Measurements from ENCODE around the gene PTPRG. TPM values are rescaled to one million over a fixed set of nuclear protein-coding genes. Genes with fewer than 3 reads are reported as not detected.

The PTPRG gene
- total and polyA plus RNA-seq, 2 experiments from 2014 or later = 24.4 to 131 TPM

GRCh38 chr3:61714225-61714624, 152.9 kb downstream of the PTPRG start (continued):
- TF ChIP-seq, protein P1, sequence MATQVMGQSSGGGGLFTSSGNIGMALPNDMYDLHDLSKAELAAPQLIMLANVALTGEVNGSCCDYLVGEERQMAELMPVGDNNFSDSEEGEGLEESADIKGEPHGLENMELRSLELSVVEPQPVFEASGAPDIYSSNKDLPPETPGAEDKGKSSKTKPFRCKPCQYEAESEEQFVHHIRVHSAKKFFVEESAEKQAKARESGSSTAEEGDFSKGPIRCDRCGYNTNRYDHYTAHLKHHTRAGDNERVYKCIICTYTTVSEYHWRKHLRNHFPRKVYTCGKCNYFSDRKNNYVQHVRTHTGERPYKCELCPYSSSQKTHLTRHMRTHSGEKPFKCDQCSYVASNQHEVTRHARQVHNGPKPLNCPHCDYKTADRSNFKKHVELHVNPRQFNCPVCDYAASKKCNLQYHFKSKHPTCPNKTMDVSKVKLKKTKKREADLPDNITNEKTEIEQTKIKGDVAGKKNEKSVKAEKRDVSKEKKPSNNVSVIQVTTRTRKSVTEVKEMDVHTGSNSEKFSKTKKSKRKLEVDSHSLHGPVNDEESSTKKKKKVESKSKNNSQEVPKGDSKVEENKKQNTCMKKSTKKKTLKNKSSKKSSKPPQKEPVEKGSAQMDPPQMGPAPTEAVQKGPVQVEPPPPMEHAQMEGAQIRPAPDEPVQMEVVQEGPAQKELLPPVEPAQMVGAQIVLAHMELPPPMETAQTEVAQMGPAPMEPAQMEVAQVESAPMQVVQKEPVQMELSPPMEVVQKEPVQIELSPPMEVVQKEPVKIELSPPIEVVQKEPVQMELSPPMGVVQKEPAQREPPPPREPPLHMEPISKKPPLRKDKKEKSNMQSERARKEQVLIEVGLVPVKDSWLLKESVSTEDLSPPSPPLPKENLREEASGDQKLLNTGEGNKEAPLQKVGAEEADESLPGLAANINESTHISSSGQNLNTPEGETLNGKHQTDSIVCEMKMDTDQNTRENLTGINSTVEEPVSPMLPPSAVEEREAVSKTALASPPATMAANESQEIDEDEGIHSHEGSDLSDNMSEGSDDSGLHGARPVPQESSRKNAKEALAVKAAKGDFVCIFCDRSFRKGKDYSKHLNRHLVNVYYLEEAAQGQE (IDR thresholded peaks at IDR 0.05; ENCODE audit: unreplicated experiment) = no peak
- TF ChIP-seq JUNB (IDR thresholded peaks at IDR 0.05; ENCODE audit: unreplicated experiment) = no peak
- TF ChIP-seq, protein P2, sequence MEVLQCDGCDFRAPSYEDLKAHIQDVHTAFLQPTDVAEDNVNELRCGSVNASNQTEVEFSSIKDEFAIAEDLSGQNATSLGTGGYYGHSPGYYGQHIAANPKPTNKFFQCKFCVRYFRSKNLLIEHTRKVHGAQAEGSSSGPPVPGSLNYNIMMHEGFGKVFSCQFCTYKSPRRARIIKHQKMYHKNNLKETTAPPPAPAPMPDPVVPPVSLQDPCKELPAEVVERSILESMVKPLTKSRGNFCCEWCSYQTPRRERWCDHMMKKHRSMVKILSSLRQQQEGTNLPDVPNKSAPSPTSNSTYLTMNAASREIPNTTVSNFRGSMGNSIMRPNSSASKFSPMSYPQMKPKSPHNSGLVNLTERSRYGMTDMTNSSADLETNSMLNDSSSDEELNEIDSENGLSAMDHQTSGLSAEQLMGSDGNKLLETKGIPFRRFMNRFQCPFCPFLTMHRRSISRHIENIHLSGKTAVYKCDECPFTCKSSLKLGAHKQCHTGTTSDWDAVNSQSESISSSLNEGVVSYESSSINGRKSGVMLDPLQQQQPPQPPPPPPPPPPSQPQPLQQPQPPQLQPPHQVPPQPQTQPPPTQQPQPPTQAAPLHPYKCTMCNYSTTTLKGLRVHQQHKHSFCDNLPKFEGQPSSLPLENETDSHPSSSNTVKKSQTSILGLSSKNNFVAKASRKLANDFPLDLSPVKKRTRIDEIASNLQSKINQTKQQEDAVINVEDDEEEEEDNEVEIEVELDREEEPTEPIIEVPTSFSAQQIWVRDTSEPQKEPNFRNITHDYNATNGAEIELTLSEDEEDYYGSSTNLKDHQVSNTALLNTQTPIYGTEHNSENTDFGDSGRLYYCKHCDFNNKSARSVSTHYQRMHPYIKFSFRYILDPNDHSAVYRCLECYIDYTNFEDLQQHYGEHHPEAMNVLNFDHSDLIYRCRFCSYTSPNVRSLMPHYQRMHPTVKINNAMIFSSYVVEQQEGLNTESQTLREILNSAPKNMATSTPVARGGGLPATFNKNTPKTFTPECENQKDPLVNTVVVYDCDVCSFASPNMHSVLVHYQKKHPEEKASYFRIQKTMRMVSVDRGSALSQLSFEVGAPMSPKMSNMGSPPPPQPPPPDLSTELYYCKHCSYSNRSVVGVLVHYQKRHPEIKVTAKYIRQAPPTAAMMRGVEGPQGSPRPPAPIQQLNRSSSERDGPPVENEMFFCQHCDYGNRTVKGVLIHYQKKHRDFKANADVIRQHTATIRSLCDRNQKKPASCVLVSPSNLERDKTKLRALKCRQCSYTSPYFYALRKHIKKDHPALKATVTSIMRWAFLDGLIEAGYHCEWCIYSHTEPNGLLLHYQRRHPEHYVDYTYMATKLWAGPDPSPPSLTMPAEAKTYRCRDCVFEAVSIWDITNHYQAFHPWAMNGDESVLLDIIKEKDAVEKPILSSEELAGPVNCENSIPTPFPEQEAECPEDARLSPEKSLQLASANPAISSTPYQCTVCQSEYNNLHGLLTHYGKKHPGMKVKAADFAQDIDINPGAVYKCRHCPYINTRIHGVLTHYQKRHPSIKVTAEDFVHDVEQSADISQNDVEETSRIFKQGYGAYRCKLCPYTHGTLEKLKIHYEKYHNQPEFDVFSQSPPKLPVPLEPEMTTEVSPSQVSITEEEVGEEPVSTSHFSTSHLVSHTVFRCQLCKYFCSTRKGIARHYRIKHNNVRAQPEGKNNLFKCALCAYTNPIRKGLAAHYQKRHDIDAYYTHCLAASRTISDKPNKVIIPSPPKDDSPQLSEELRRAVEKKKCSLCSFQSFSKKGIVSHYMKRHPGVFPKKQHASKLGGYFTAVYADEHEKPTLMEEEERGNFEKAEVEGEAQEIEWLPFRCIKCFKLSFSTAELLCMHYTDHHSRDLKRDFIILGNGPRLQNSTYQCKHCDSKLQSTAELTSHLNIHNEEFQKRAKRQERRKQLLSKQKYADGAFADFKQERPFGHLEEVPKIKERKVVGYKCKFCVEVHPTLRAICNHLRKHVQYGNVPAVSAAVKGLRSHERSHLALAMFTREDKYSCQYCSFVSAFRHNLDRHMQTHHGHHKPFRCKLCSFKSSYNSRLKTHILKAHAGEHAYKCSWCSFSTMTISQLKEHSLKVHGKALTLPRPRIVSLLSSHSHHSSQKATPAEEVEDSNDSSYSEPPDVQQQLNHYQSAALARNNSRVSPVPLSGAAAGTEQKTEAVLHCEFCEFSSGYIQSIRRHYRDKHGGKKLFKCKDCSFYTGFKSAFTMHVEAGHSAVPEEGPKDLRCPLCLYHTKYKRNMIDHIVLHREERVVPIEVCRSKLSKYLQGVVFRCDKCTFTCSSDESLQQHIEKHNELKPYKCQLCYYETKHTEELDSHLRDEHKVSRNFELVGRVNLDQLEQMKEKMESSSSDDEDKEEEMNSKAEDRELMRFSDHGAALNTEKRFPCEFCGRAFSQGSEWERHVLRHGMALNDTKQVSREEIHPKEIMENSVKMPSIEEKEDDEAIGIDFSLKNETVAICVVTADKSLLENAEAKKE (CRISPR knock-in tag; IDR thresholded peaks at IDR 0.05) = no peak

DNA sequence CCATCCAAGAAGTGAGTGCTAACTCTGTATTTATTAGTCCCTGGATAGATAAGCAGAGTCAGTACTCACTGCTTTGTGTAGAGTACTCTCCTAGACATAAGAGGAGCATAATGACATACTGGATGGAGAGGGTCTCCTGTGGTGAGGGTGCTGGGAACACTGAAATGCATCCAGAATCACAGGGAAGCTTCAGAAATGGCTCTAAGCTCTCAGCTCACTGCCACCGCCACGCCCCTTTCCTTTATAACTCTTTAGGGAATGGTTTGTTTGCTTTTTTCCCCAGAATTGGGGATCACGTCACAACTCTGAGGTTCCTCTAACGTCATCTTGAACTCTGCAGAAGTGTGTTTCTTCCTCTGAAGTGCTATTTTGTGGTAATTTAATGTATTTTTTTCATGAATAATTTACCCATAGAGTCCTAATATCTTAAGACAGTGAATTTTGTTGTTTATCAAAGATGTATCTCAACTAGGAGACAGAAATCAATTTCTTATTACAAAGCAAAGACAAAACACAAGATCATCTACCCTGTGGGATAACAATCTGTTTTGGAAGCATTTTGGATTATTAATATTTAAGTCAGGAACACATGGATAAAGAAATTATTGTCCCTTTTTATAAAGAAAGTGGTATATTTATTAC, 154.6 kb downstream of the PTPRG start:
- H3K27me3 ChIP-seq (ENCODE audit: insufficient read depth) = no peaks in the 10 kb centered on the region
- H3K27ac ChIP-seq (ENCODE audit: low read depth) = no peak overlapping the region
- Mint-ChIP-seq H3K36me3 (ENCODE audit: low read depth) (peaks cover 21% of the 10 kb centered on the region), H3K4me3 (no peak overlapping the region), H3K9me3 (peaks cover 4% of the 10 kb centered on the region; the same call in 1 of the 3 replicates), H3K4me1 (peaks cover 51% of the 10 kb centered on the region), H3K27ac (no peak overlapping the region), H3K27me3 (ENCODE audit: insufficient read depth, low read depth, poor library complexity) (peaks cover 3% of the 10 kb centered on the region)
- no peak overlapping the region for H3K4me3 ChIP-seq
- peaks cover 100% of the 10 kb centered on the region for H3K79me2 ChIP-seq (replicated peaks; ENCODE audit: insufficient read depth)
- no peak for TF ChIP-seq CREB1 (CRISPR knock-in tag; IDR thresholded peaks at IDR 0.05; ENCODE audit: low read depth)
- TF ChIP-seq STAT1 (IDR thresholded peaks at IDR 0.05; ENCODE audit: unreplicated experiment) = no peak
- TF ChIP-seq, protein P1 (IDR thresholded peaks at IDR 0.05; ENCODE audit: unreplicated experiment) = no peak
- TF ChIP-seq ZNF114 (CRISPR knock-in tag; IDR thresholded peaks at IDR 0.05) = no peak
- no peak for TF ChIP-seq NANOG (IDR thresholded peaks at IDR 0.05; ENCODE audit: borderline replicate concordance)
- TF ChIP-seq, protein P3, sequence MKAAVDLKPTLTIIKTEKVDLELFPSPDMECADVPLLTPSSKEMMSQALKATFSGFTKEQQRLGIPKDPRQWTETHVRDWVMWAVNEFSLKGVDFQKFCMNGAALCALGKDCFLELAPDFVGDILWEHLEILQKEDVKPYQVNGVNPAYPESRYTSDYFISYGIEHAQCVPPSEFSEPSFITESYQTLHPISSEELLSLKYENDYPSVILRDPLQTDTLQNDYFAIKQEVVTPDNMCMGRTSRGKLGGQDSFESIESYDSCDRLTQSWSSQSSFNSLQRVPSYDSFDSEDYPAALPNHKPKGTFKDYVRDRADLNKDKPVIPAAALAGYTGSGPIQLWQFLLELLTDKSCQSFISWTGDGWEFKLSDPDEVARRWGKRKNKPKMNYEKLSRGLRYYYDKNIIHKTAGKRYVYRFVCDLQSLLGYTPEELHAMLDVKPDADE (IDR thresholded peaks at IDR 0.05) = no peak
- H3K9me2 ChIP-seq (ENCODE audit: insufficient read depth) = no peaks in the 10 kb centered on the region; the same call in 1 of the 2 replicates
- ATAC-seq (no peak; the same call in 2 of the 3 replicates), DNase-seq (ENCODE audit: low spot score) (no peak)
- H3K4me2 ChIP-seq = no peak overlapping the region
- peaks cover 13% of the 10 kb centered on the region; the same call in 1 of the 2 replicates for H4K20me1 ChIP-seq (replicated peaks; ENCODE audit: insufficient read depth)
- H2AFZ ChIP-seq = no peak overlapping the region
- H3K4me1 ChIP-seq (ENCODE audit: insufficient read depth) = peaks cover 55% of the 10 kb centered on the region
- H3K36me3 ChIP-seq (ENCODE audit: insufficient read depth) = no peaks in the 10 kb centered on the region
- H3F3A ChIP-seq (replicated peaks; ENCODE audit: low read depth) = no peaks in the 10 kb centered on the region

All from GM23338 (cell line).